GM18517 (cell line): ENCODE measurements around the gene ZBTB42.

Source experiments
- ATAC-seq: cut with Tn5 transposase; IDR thresholded peaks from one replicate; pipeline ENCODE4 v1.9.1; 2021; ENCODE audit warnings: mild to moderate bottlenecking, moderate library complexity; ENCODE audit not compliant: unreplicated experiment

ZBTB42 gene

DNA sequence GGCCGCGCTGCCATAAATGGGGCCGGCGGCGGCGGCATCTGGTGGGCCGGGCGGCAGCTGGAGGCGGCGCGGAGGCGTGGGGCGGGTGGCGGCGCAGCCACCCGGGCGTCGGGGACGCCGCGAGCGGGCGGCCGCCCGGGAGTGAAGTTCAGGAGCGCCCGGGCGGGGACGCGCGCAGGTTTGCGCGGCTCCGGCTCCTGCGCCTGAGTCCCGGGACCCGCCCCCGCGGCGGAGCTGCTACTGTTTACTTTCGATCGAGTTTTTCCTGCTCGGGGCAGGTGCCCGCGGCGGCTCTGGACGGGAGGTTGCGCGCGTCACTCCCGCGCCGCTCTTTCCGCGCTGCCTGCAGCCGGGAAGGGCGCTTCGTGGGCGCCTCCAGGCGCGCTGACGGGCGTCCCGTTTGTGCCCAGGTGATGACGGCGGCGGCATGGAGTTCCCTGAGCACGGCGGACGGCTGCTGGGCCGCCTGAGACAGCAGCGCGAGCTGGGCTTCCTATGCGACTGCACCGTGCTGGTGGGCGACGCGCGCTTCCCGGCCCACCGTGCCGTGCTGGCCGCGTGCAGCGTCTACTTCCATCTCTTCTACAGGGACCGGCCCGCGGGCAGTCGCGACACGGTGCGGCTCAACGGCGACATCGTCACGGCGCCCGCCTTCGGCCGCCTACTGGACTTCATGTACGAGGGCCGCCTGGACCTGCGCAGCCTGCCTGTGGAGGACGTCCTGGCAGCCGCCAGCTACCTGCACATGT is at the start of gene ZBTB42:
Gene ZBTB42 (plus strand): TSS at position 331 of the 749 bp plus-strand sequence. CDS start 97 bp downstream, at position 428.
- ATAC-seq = no peak

GRCh38 chr14:104751539-104752422 is 49.1 kb upstream of the ZBTB42 start:
- ATAC-seq = no peak

- peak; percentile 79 for ATAC-seq
Observed at GRCh38 chr14:104752423-104752734, 48.5 kb upstream of the ZBTB42 start.

GRCh38 chr14:104752735-104753527 is 48.0 kb upstream of the ZBTB42 start, which contains the start of gene SIVA1:
Gene SIVA1 (plus strand): TSS chr14:104753147. CDS start chr14:104753202, 55 bp downstream.
- peak; percentile 85 for ATAC-seq

DNA sequence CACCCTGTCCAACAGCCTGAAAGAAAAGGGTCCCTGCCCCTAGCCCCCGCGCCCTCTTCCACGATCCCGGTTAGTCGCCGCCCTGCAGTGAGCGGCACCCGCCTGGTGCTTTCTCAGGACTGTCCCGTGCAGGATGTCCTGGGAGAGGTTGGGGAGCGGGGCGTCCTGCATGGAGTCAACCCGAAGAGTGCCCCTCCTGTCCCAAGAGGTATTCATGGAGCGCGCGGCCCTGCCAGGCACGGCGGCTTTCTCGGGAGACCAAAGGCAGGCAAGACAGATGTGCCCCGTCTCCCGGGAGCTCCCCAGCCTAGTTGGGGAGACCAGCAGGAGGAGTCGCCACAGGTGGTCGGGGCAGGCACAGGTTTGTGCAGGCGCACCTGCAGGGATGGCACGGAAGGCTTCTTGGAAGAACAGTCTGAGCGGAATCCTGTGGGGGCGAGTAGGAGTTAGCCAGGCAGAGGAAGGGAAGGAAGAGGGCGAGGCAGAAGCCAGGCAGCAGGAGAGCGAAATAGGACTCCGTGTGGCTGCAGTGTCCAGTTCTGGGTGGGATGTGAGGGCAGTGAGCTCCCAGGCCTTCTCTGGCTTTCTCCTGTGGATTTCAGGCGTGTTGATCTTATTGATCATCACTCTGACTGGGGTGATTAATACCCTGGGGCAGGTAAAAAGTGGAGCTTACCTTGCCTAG is 47.2 kb upstream of the ZBTB42 start:
- ATAC-seq = no peak

GRCh38 chr14:104754213-104754851 is 46.6 kb upstream of the ZBTB42 start:
- no peak for ATAC-seq

DNA sequence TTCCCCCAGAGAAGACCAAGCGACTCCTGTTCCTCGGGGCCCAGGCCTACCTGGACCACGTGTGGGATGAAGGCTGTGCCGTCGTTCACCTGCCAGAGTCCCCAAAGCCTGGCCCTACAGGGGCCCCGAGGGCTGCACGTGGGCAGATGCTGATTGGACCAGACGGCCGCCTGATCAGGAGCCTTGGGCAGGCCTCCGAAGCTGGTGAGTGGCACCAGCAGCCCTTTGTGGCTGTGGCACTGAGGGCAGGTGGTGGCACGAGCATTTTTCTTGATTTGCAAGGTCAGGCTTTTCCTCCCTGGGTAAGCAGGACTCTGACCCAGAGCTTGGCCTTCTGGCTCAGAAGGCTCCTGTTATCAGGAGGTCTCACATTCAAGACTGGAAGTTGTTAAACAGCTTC is 45.3 kb upstream of the ZBTB42 start:
- no peak for ATAC-seq

GRCh38 chr14:104756477-104757237 is 44.2 kb upstream of the ZBTB42 start:
- no peak for ATAC-seq

- ATAC-seq = no peak
Observed at GRCh38 chr14:104757238-104757585, 43.7 kb upstream of the ZBTB42 start.

DNA sequence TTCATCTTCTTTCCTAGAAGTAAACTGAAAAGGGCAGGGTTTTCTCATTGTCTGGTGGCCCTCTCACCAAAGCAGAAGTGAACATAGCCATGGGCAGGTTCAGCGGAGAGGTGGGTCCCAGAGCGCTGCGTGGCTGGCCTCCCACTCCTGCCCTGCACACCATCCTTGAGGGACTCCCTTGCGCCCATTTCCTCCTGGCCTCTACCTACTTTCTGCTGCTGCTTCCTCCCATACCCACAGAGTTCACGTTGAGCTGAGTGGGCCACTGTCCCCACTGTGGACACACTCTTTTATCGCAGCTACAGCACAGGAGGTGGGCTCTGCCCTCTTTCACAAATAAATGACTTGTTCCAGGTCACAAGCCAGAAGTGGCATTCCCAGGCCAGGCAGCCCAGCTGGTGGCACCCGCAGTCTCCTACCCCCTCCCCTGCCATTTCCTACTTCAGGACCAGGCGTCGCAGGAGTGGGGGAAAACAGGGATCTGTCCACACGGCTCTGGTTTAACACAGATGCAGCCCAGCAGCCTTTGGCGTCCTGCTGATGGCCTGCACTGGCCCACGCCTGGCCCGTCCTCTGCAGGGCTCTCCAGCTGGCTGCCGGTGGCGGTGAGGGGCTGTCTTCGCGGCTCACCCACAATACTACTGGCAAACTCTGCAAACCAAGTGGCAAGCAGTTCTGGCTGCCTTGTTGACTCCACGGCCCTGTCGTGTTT is 43.1 kb upstream of the ZBTB42 start:
- no peak for ATAC-seq

GRCh38 chr14:104758981-104759969 is 41.6 kb upstream of the ZBTB42 start:
- ATAC-seq = no peak

DNA sequence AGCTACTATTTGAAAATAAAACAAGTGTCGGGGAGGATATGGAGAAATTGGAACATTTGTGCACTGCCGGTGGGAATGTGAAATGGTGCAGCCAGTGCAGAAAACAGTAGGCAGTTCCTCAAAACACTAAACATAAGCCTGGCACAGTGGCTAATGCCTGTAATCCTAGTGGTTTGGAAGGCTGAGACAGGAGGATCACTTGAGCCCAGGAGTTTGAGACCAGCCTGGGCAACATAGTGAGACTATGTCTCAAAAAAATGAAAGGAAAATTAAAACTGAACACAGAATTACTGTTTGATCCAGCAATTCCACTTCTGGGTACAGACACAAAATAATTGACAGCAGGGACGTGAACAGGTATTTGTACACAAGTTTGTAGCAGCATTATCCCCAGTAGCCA is 35.4 kb upstream of the ZBTB42 start:
- no peak for ATAC-seq

GRCh38 chr14:104766256-104766862 is 34.5 kb upstream of the ZBTB42 start:
- no peak for ATAC-seq

- ATAC-seq = no peak
Observed at GRCh38 chr14:104766863-104767633, 33.9 kb upstream of the ZBTB42 start.

DNA sequence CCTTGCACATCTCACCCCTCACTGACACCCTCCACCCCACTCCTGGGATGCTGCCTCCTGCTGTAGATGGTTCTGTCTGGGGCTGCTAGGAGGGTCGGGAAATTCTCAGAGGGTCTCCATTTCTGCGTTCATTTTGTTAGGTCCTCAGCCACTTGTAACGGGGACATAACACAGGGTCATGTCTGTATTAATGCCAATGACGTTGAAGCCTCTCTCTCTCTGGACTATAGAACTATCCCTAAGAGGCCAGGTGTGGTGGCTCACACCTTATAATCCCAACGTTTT is 33.3 kb upstream of the ZBTB42 start:
- no peak for ATAC-seq

GRCh38 chr14:104768437-104769323 is 32.2 kb upstream of the ZBTB42 start:
- no peak for ATAC-seq
